Ovary (tissue), 3 donors: Measurements from ENCODE around the gene KIF21A.

Experiments used
- CTCF ChIP-seq, 3 donors: fragments of 450-650 bp in 2 of 3; fragments of 200-600 bp in 1 of 3; IDR thresholded peaks; one replicate each; pipeline versions ENCODE4 v1.5.1 to v1.8.0; 2016 to 2022; ENCODE audit warnings: antibody characterized with exemption in 3 of 3, mild to moderate bottlenecking in 1 of 3
- POLR2A ChIP-seq: fragments of 450-650 bp; IDR thresholded peaks from one replicate; pipeline ENCODE4 v1.6.1; 2017; ENCODE audit warnings: antibody characterized with exemption, mild to moderate bottlenecking, moderate library complexity
- donor health status: DM: no; HTN: no; CAD: no.

- no peak for TF ChIP-seq POLR2A
- no peak for TF ChIP-seq CTCF (IDR thresholded peaks at IDR 0.05)
Observed at GRCh38 chr12:39390752-39391151, 52.2 kb downstream of the KIF21A start.
